Kidney (tissue), 14 donors: Measurements from ENCODE around the gene TMEM72. TPM values are rescaled to one million over a fixed set of nuclear protein-coding genes. Genes with fewer than 3 reads are reported as not detected.

ENCODE experiments used
- DNase-seq, 5 donors: peaks; one replicate each; pipeline ENCODE4 v3.0.0-alpha.2; 2013 to 2020
- FAIRE-seq: peaks from 2 replicates; lab custom pipeline; 2012; peaks lifted over from hg19 to GRCh38; lab: Jason Lieb, UNC
- H3K27ac ChIP-seq, 2 donors: one replicate each; pipeline ENCODE4 v1.7.0; 2013; ENCODE audit warnings: low read depth in 2 of 2, low read length in 2 of 2, inconsistent platforms in 1 of 2
- H3K27me3 ChIP-seq: one replicate; pipeline ENCODE4 v1.7.1; 2013; ENCODE audit warnings: low read length, inconsistent platforms; ENCODE audit not compliant: control insufficient read depth, insufficient read depth
- H3K36me3 ChIP-seq, 3 donors: one replicate each; pipeline versions ENCODE4 v1.7.0 to v1.7.1; 2013; ENCODE audit warnings: low read length in 3 of 3, control low read depth in 1 of 3, inconsistent platforms in 1 of 3; ENCODE audit not compliant: insufficient read depth in 3 of 3, control insufficient read depth in 2 of 3
- H3K4me1 ChIP-seq, 3 donors: one replicate each; pipeline versions ENCODE4 v1.7.0 to v1.7.1; 2013; ENCODE audit warnings: low read length in 3 of 3, inconsistent platforms in 1 of 3, low read depth in 1 of 3; ENCODE audit not compliant: control insufficient read depth in 2 of 3, insufficient read depth in 2 of 3
- H3K4me3 ChIP-seq, 3 donors: one replicate each; pipeline versions ENCODE4 v1.7.0 to v1.8.1; 2013; ENCODE audit warnings: low read length in 3 of 3, control low read depth in 1 of 3, inconsistent platforms in 1 of 3
- H3K9ac ChIP-seq, 3 donors: one replicate each; pipeline versions ENCODE4 v1.7.0 to v1.7.1; 2013; ENCODE audit warnings: low read length in 3 of 3, control low read depth in 1 of 3, inconsistent platforms in 1 of 3
- H3K9me3 ChIP-seq, 3 donors: one replicate each; pipeline versions ENCODE4 v1.7.0 to v1.7.1; 2013; ENCODE audit warnings: low read length in 3 of 3, control low read depth in 1 of 3, inconsistent platforms in 1 of 3; ENCODE audit not compliant: control insufficient read depth in 2 of 3, insufficient read depth in 1 of 3
- CTCF ChIP-seq: IDR thresholded peaks from 3 replicates; pipeline ENCODE4 v1.5.1; 2012; ENCODE audit warnings: mild to moderate bottlenecking, moderate library complexity, borderline replicate concordance; ENCODE audit not compliant: insufficient read depth; ENCODE audit errors: extremely low read depth
- intact Hi-C: fragments of 100-400 bp; cut with DNase I; formaldehyde crosslinking; loops from one replicate; pipeline ENCODE4 v1.11.1; 2022
- polyA plus RNA-seq: library from polyadenylated mRNA; stranded (reverse); fragments of 350-450 nt; fragmentation: Illumina TruSeq; extraction: RNeasy Lipid Tissue Mini Kit (QIAGEN cat#74804); gene quantifications from one replicate; pipeline ENCODE4 v1.2.3, GENCODE V29; 2014; ENCODE audit warnings: low read depth, low replicate concordance; ENCODE audit not compliant: insufficient read depth
- total RNA-seq: library from RNA; stranded (reverse); fragmentation: NEBNext Ultra II Directional; extraction: Animal tissue kit (Norgen Biotek cat#: 25700); gene quantifications from one replicate; pipeline ENCODE4 v1.2.1, GENCODE V29; 2021
- donor health status: control.
- donor health status: control.
- donor health status: control.
- donor health status: control.
- donor health status: control.
- donor health status: DM: yes; HTN: yes; CAD: no.
- donor health status: Normal renal cell carcinoma (clear cell type).

Gene TMEM72
- total and polyA plus RNA-seq, 2 donors from 2014 or later: 19.3 to 127 TPM

DNA sequence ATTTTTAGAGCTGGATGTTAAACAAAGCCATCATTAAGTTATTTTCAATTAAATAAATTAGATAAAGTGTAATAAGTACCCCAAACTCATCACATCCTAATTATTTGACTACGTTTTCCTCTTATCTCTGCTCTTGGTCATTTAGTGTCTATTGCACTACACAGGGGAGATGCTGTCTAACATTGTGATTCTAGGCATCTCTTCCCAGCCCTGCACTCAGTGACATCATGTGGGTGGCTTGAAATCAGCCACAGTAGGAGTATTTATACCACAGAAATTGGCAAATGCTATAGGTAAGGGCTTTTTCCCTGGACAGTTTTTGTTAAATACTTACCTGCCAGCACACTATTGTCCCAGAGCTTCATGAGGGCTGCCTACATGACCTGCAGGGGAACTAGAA lies 21.3 kb upstream of the TMEM72 start:
- no peaks in the 10 kb centered on the region for H3K27me3 ChIP-seq
- no peaks in the 10 kb centered on the region for H3K36me3 ChIP-seq
- H3K9ac ChIP-seq: no peak overlapping the region
- H3K4me1 ChIP-seq: no peaks in the 10 kb centered on the region
- TF ChIP-seq CTCF: no peak
- intact Hi-C loops: no loop called here
- no peaks in the 10 kb centered on the region for H3K9me3 ChIP-seq
- FAIRE-seq (no peak), DNase-seq (no peak)
- H3K27ac ChIP-seq: no peak overlapping the region
- H3K4me3 ChIP-seq: no peak overlapping the region

GRCh38 chr10:44890696-44891563 lies 20.2 kb upstream of the TMEM72 start:
- Histone ChIP-seq H3K4me1 (no peaks in the 10 kb centered on the region), H3K9me3 (no peaks in the 10 kb centered on the region), H3K27me3 (no peaks in the 10 kb centered on the region), H3K9ac (no peak overlapping the region), H3K4me3 (no peak overlapping the region), H3K27ac (no peak overlapping the region), H3K36me3 (no peaks in the 10 kb centered on the region)
- intact Hi-C loops: no loop called here
- FAIRE-seq (no peak), DNase-seq (no peak)
- no peak for TF ChIP-seq CTCF

GRCh38 chr10:44891721-44892120 lies 19.4 kb upstream of the TMEM72 start:
- DNase-seq: no peak
- no peak for FAIRE-seq

More at GRCh38 chr10:44891721-44892120, 19.4 kb upstream of the TMEM72 start:
- intact Hi-C loops: no loop called here
- Histone ChIP-seq H3K27me3 (no peaks in the 10 kb centered on the region), H3K36me3 (no peaks in the 10 kb centered on the region), H3K4me1 (no peaks in the 10 kb centered on the region), H3K4me3 (no peak overlapping the region), H3K9me3 (no peaks in the 10 kb centered on the region), H3K27ac (no peak overlapping the region), H3K9ac (no peak overlapping the region)
- TF ChIP-seq CTCF: no peak
